ACC112 (cell line): ENCODE measurements around the gene CLASP1.

Experiments
- H2AFZ ChIP-seq: fragments of 200-600 bp; sonication (generic); one replicate; pipeline ENCODE4 v1.6.0; 2017; ENCODE audit warnings: antibody characterized with exemption, low read length; ENCODE audit not compliant: unreplicated experiment
- H3K27ac ChIP-seq: fragments of 200-600 bp; sonication (generic); 2 replicates; pipeline ENCODE4 v1.5.1; 2014; ENCODE audit warnings: low read depth, mild to moderate bottlenecking, antibody characterized with exemption, low read length, moderate library complexity
- H3K27me3 ChIP-seq: fragments of 200-600 bp; sonication (generic); 2 replicates; pipeline ENCODE4 v1.6.1; 2014; ENCODE audit warnings: mild to moderate bottlenecking, antibody characterized with exemption, low read length, moderate library complexity, mixed read lengths; ENCODE audit not compliant: insufficient read depth
- H3K36me3 ChIP-seq: fragments of 200-600 bp; sonication (generic); 2 replicates; pipeline ENCODE4 v1.6.1; 2016; ENCODE audit warnings: mild to moderate bottlenecking, antibody characterized with exemption, low read length, moderate library complexity, mixed read lengths; ENCODE audit not compliant: insufficient read depth
- H3K4me1 ChIP-seq: fragments of 200-600 bp; sonication (generic); one replicate; pipeline ENCODE4 v1.6.1; 2016; ENCODE audit warnings: low read length, mixed read lengths; ENCODE audit not compliant: insufficient read depth, unreplicated experiment, control insufficient read depth
- H3K4me3 ChIP-seq: fragments of 200-600 bp; sonication (generic); 2 replicates; pipeline ENCODE4 v1.5.1; 2014; ENCODE audit warnings: mild to moderate bottlenecking, low read depth, low read length
- H3K79me2 ChIP-seq: fragments of 200-600 bp; sonication (generic); one replicate; pipeline ENCODE4 v1.6.0; 2016; ENCODE audit warnings: low read length; ENCODE audit not compliant: control insufficient read depth, unreplicated experiment, insufficient read depth

Gene CLASP1

GRCh38 chr2:121420486-121420885 is 228.8 kb downstream of the CLASP1 start:
- Histone ChIP-seq H3K4me1 (no peaks in the 10 kb centered on the region), H3K27ac (no peak overlapping the region), H3K79me2 (no peaks in the 10 kb centered on the region), H3K27me3 (no peaks in the 10 kb centered on the region), H3K36me3 (peaks cover 14% of the 10 kb centered on the region), H3K4me3 (no peak overlapping the region), H2AFZ (no peak overlapping the region)

- Histone ChIP-seq H3K27ac (no peak overlapping the region), H3K4me3 (no peak overlapping the region), H3K36me3 (peaks cover 7% of the 10 kb centered on the region), H3K27me3 (no peaks in the 10 kb centered on the region), H2AFZ (no peak overlapping the region), H3K4me1 (no peaks in the 10 kb centered on the region), H3K79me2 (no peaks in the 10 kb centered on the region)
Observed at GRCh38 chr2:121419081-121419699, 230.1 kb downstream of the CLASP1 start.

DNA sequence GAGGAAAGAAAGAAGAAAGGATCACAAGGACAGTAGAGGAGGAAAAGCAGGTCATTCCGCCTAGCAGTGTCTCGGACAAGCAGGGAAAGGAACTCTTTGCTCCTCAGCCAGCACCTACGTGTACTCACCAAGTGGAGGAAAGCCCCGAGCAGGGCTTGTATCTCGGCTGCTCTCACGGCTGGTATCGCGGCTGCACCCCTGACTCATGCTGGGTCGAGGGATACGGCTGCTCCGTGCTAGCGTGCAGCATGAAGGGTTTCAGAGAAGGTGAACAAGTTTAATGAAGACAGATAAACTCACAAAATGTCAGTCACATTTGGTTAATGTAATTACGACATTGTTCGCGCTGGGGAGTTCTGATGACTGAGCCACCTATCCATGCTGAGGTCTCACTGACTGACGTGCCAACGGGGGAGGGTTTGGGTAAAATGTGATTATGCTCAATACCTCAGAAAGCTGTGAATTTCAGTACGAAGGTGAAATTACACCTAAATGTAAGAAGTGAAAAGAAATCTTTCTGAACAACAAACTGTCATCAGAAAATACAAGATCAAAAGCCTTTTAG is 230.7 kb downstream of the CLASP1 start:
- no peak overlapping the region for H3K27ac ChIP-seq
- H3K36me3 ChIP-seq: peaks cover 7% of the 10 kb centered on the region
- H3K27me3 ChIP-seq: no peaks in the 10 kb centered on the region
- no peak overlapping the region for H2AFZ ChIP-seq
- no peaks in the 10 kb centered on the region for H3K4me1 ChIP-seq
- H3K79me2 ChIP-seq: no peaks in the 10 kb centered on the region
- H3K4me3 ChIP-seq: no peak overlapping the region

GRCh38 chr2:121417826-121418225 is 231.4 kb downstream of the CLASP1 start:
- Histone ChIP-seq H3K27ac (no peak overlapping the region), H3K36me3 (peaks cover 7% of the 10 kb centered on the region), H3K4me3 (no peak overlapping the region), H2AFZ (no peak overlapping the region), H3K4me1 (no peaks in the 10 kb centered on the region), H3K27me3 (no peaks in the 10 kb centered on the region), H3K79me2 (no peaks in the 10 kb centered on the region)

- H3K27ac ChIP-seq: no peak overlapping the region
- no peak overlapping the region for H3K4me3 ChIP-seq
- no peaks in the 10 kb centered on the region for H3K4me1 ChIP-seq
- no peak overlapping the region for H2AFZ ChIP-seq
- H3K79me2 ChIP-seq: no peaks in the 10 kb centered on the region
- H3K27me3 ChIP-seq: no peaks in the 10 kb centered on the region
- H3K36me3 ChIP-seq: peaks cover 7% of the 10 kb centered on the region
Observed at GRCh38 chr2:121415727-121416126, 233.5 kb downstream of the CLASP1 start.

GRCh38 chr2:121412349-121412748 is 236.9 kb downstream of the CLASP1 start:
- H2AFZ ChIP-seq: no peak overlapping the region
- H3K36me3 ChIP-seq: peaks cover 2% of the 10 kb centered on the region; the same call in 1 of the 2 replicates
- H3K4me1 ChIP-seq: peaks cover 13% of the 10 kb centered on the region
- no peak overlapping the region for H3K4me3 ChIP-seq
- no peaks in the 10 kb centered on the region for H3K79me2 ChIP-seq
- H3K27ac ChIP-seq: no peak overlapping the region
- H3K27me3 ChIP-seq: no peaks in the 10 kb centered on the region

GRCh38 chr2:121409966-121410365 is 239.3 kb downstream of the CLASP1 start:
- no peaks in the 10 kb centered on the region for H3K79me2 ChIP-seq
- peaks cover 7% of the 10 kb centered on the region for H3K36me3 ChIP-seq
- no peaks in the 10 kb centered on the region for H3K27me3 ChIP-seq
- H3K27ac ChIP-seq: no peak overlapping the region
- no peak overlapping the region for H2AFZ ChIP-seq
- no peak overlapping the region for H3K4me3 ChIP-seq
- peaks cover 13% of the 10 kb centered on the region for H3K4me1 ChIP-seq

DNA sequence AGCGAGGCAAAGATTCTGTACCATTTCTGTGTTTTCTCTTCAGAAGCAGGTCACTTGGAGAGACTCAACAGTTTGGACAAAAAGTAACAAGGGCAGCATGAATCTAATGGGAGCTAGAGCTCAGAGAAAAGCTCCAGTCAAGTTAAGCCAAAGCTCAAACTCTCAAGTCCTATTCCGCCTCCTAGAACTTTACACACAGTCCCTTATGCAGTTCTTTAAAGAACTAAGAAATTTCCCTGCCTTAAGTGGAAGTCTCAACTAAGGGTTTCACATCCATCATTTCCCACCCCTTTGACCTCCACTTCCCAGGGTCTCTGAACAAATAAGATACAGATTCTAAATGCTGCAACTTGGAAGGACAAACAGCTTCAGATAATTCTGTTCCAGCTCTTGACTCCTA is 239.9 kb downstream of the CLASP1 start:
- peaks cover 7% of the 10 kb centered on the region for H3K36me3 ChIP-seq
- peak overlapping the region; percentile 5; the same call in 1 of the 2 replicates for H3K27ac ChIP-seq
- H3K4me3 ChIP-seq: no peak overlapping the region
- no peaks in the 10 kb centered on the region for H3K27me3 ChIP-seq
- H3K79me2 ChIP-seq: no peaks in the 10 kb centered on the region
- H2AFZ ChIP-seq: no peak overlapping the region
- peaks cover 13% of the 10 kb centered on the region for H3K4me1 ChIP-seq

DNA sequence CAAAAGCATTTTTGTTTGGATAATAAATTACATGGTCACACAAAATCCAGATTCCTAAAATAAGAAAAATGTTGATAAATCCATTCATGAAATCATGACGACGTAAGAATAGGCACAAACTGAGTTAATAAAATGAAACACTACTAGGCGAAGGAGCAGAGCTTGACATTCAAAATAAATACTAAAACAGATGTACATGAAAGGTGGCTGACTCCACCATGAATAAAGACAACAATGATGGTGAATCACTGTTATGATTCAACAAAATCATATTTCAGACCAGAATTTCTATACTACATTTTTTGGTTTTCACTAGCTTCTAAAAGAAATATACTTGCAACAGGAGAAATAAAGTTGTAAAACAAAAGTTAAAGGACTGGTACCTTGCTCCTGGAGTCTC is 240.6 kb downstream of the CLASP1 start:
- H2AFZ ChIP-seq: no peak overlapping the region
- H3K4me1 ChIP-seq: peaks cover 13% of the 10 kb centered on the region
- H3K79me2 ChIP-seq: no peaks in the 10 kb centered on the region
- H3K36me3 ChIP-seq: peaks cover 7% of the 10 kb centered on the region
- H3K4me3 ChIP-seq: no peak overlapping the region
- peak overlapping the region; percentile 40 for H3K27ac ChIP-seq
- no peaks in the 10 kb centered on the region for H3K27me3 ChIP-seq

- H2AFZ ChIP-seq: no peak overlapping the region
- no peak overlapping the region for H3K27ac ChIP-seq
- no peaks in the 10 kb centered on the region for H3K27me3 ChIP-seq
- no peak overlapping the region for H3K4me3 ChIP-seq
- H3K36me3 ChIP-seq: peaks cover 18% of the 10 kb centered on the region
- peaks cover 13% of the 10 kb centered on the region for H3K4me1 ChIP-seq
- no peaks in the 10 kb centered on the region for H3K79me2 ChIP-seq
Observed at GRCh38 chr2:121405233-121405632, 244.0 kb downstream of the CLASP1 start.

DNA sequence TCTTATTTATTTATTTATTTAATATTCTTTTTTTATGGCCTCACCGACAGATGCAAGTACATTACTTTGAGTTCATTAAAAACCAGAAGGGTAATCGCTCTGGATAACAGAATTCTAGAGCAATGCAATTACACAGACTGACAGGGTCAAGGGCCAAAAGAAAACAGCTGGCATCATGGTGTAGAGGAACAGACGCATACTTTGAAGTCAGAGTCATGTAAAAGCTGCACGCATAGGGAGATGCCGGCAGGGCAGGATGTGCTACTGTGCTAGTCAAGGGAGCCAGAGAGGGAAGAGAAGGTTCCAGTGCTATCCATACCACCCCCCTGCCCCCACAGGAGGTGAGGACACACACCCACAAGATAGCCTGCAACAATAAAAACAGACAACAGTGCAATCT is 249.1 kb downstream of the CLASP1 start:
- no peaks in the 10 kb centered on the region for H3K27me3 ChIP-seq
- H3K4me3 ChIP-seq: no peak overlapping the region
- no peaks in the 10 kb centered on the region for H3K79me2 ChIP-seq
- H3K36me3 ChIP-seq: peaks cover 29% of the 10 kb centered on the region
- no peak overlapping the region for H3K27ac ChIP-seq
- no peak overlapping the region for H2AFZ ChIP-seq
- no peaks in the 10 kb centered on the region for H3K4me1 ChIP-seq
